GM19238 (cell line): ENCODE measurements around the gene TNC.
"Not testable (repeated sequence)": the region's sequence is repeated elsewhere in the genome, so short reads cannot be mapped to it uniquely, and the experiment has no call there.

Experiments
- DNase-seq: peaks from one replicate; pipeline ENCODE4 v3.0.0; 2011; ENCODE audit warnings: low spot score; ENCODE audit not compliant: insufficient read length

Gene TNC

DNA sequence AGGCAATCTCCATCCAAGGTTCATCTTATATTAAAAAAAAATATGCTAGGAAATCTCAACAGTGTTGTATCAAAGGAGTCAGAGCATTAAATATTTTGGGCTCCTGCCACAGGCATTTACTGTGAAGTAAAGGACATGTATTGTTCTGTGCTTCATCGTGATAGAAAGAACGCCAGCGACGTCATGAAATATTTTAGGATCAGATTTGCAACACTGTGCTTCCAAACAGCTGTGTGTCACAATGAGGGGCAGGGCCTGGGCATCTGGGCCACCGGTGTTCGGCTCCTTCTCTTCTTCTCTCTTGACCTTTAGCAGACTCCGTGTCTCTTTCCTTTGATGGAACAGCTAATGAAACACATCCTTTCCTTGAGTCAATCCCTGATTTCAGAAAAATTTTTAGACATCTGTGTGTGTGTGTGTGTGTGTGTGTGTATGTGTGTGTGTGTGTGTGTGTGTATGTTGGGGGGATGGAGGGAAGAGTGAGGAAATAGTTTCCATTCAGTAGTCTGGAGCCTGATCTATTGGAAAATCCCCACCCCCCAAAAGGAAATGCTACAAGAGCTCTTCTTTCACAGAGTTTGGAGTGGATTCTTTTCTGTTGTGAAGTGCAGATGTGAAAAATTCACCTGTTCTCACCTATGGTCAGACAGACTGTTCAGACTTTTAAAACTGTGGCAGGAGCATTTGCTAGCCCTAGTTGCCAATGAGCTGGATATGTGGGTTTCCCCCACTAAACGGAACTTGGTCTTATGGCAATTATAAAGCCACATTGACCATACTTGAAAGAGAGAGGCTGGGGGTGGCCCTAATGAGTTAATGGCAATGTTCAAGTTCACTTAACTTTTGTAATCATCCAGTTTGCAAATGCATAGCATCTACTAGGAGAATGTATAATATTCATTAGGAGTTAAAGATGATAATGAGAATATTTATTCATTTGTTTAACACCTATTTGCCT, 18.1 kb upstream of the TNC start:
- no peak for DNase-seq

- no peak for DNase-seq
Observed at GRCh38 chr9:115134941-115135340, 17.0 kb upstream of the TNC start.

DNA sequence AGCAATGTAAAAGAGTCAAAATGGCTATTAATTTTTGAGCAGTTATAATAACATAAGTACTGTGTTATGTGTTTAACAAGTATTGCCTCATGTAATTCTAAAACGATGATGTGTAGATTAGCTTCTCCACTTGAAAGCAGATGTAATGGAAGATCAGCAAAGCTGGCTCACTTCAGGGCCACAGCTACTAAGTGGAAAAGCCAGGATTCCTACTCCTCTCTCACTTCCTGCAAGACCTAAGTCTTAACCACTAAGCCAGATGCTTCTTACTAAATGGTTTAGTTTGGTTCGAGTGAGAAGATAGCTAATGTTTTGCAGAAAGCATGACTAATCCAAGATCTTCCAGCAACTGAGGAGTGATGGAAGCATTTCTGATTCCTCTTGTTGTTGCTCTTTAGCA, 15.7 kb upstream of the TNC start:
- no peak for DNase-seq

GRCh38 chr9:115132648-115133047, 14.7 kb upstream of the TNC start:
- no peak for DNase-seq

DNA sequence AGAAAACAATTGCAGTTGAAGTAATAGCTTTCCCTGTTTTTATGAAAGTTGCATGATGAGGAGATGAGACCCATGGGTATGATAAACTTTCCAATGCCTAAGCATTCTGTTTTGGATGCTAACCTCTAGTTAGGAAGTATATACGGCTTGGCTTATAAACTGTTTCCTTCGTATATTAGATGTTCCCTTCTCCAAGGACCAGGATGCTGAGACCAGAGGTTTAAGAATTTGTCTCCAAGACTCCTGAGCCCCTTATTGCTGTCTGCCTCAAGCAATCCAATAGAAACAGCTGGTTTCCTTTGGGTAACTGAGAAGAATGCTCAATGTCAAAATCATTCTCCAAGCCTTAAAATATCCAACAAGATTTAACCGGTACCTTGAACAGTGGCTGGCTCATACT, 12.2 kb upstream of the TNC start:
- no peak for DNase-seq

GRCh38 chr9:115128726-115129125, 10.8 kb upstream of the TNC start:
- not testable (repeated sequence) for DNase-seq

DNA sequence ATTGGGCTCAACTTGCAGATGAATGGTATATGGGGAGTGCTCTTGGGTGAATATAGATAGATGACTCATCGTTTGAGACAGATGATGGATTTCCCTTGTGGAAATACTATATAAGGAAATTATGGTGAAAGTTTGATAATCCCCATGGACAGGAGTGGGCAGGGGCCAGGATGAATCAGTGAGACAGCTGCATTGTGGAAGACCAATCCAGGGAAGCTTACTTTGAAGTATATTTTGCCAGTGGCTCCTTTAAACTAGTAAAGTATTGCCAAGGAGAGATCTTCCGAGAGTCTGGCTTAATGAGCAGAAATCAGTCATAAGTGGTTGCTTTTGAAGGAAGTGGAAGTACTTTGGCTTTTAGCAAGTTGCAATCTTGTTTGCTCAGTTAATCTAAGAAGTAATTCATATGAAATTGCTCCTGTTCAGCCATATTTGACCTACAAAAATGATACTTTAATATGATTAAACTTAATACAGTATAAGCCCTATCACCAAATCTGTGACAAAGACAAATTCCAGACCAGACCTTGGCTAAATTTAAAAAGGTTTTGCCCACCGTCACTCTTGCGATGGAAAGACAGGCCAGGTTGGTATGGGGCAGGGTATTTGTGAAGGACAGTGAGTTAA, 9.3 kb upstream of the TNC start:
- DNase-seq: no peak

DNA sequence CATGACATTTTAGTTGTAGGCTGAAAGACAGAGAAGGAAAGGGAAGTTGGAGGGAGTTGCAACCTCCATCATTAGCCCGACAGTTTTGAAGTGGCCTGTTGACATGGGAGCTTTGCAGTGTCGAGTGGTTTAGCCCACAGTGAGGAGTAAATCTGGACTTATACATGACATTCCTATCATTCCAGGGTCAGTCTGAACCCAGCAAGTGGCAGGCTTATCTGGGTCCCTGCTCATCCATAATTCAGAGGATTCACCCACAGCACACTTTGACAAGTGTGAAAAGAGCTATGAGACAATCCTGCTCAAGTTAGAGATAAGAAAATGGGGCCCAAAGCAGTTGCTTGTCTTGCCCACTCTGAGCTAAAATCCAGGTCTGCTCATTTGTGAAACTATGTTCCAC, 8.4 kb upstream of the TNC start:
- DNase-seq: no peak

DNA sequence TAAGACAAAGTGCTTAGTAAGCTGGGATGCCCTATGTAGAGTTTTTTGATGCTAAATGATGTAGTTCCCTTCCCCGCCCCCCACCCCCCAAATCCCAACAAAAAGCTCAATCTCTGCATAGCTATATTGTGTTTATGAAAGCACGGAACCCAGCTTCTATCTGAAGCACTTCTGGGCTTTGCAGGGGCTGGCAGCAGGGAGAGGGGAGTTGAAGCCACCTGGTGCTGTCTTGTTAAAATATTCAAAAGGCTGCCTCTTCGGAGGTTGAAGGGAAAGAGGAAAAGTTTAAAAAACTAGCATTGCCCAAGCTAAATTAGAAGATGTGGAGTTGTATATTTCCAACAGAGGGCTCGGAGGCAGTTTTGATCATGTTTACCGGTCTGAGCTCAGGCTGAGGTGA, 5.0 kb upstream of the TNC start:
- DNase-seq: no peak

DNA sequence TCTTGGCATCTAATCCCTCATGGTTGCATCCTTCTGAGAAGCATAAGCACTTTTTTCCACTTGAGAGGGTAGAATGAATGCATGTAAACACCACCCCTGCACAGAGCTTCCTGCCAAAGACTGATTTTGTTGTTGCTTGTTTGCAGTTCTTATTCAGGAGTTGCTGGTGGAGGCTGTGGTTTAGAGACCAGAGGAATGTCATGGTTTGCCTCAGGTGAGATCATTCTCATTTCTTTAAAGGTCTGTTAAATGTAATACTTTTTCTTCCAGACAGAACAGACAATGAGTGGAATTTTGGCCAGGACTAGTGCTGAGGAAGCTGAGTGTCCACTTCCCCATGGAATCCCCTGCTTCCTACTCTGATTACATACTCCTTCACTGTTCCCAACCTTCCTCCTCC, 3.2 kb upstream of the TNC start:
- DNase-seq: no peak

DNA sequence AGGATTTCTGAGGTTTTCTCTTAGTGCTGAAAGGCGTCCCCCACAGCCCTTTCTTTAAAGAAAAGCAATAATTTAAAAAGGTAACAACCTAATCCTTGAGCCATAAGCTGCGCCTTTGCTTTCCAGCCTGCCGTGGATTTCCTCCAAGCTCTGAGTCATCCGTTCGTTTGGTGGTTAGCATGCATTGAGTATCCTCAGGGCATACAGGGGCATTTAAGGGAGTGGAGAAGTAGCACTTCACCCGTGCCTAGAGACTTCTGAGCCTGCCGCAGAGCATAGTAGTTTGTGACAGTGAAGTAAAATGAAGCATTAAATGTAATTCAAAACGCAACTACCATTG, 892 bp upstream of the TNC start:
- DNase-seq: no peak

GRCh38 chr9:115116421-115117284, 1.3 kb downstream of the TNC start:
- no peak for DNase-seq

DNA sequence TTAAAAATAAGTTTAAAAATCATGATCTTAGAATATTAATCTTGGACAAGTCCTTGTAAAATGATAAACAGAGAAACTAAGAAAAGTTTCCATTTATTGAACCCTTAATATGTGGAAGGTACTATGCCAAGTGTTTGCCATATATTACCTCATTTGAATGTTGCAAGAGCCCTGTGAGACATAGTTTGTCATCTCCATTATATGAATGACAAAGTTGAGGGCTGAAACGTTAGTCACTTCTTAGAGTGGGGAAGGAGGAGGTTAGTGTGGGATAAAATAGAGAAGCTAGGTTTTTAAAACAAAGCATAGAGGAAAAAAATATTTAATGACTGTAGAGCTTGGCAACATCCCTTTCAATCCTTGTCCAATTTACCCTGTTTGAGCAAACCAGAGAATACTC, 2.0 kb downstream of the TNC start:
- no peak for DNase-seq

- no peak for DNase-seq
Observed at GRCh38 chr9:115115117-115115880, 2.7 kb downstream of the TNC start.

- no peak for DNase-seq
Observed at GRCh38 chr9:115114546-115114945, 3.4 kb downstream of the TNC start.

- DNase-seq: no peak
Observed at GRCh38 chr9:115114084-115114483, 3.9 kb downstream of the TNC start.

- no peak for DNase-seq
Observed at GRCh38 chr9:115111874-115112273, 6.1 kb downstream of the TNC start.

- DNase-seq: no peak
Observed at GRCh38 chr9:115109486-115109885, 8.5 kb downstream of the TNC start.

DNA sequence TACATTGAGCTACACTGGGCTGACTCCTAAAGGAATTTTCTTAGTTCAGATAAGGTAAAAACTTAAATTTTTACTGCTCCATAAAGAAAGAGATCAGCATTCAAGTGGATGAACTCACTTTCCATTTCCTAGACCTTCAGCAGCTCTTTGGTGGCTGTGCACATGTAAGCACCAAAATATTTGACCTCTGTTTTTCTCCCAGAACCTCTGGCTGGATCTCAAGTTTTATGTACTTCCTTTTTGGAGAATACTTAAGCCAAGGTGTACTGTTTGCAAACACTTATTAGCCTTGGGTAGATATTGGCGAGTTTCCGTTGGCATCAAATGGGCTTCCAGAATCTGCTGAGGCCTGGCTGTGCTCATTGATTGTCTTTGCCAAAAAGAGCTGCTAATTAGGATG, 10.3 kb downstream of the TNC start:
- no peak for DNase-seq

DNA sequence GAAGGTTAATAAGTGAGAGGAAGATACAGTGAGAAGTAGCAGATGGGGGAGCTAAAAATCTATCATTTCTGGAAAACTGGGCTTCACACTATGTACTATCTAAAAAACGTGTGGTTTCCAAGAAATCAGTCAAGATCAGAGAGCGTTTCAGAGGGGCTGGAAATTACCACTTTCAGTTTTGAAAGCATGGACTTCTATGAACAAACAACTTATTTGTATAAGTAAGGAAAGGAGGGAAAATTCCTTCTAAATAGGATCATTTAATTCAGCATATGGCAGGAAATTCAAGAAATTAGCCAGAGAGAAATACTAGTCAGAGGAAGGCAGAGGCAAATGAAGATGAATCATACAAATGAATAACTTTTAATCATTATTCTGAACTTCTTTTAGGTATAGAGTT, 11.3 kb downstream of the TNC start:
- no peak for DNase-seq

GRCh38 chr9:115106001-115106400, 12.0 kb downstream of the TNC start:
- no peak for DNase-seq
